OCI-M1 (cell line): ENCODE data around the gene GFOD2.

Experiments
- DNase-seq: peaks from one replicate; lab custom pipeline; 2025; lab: John Stamatoyannopoulos, UW

Gene GFOD2

GRCh38 chr16:67657751-67658518, 61.2 kb downstream of the GFOD2 start:
- no peak for DNase-seq

- DNase-seq: no peak
Measured at GRCh38 chr16:67657017-67657608, 62.0 kb downstream of the GFOD2 start.

- no peak for DNase-seq
Measured at GRCh38 chr16:67656344-67657016, 62.6 kb downstream of the GFOD2 start.

GRCh38 chr16:67655363-67655762, 63.8 kb downstream of the GFOD2 start:
- DNase-seq: no peak

GRCh38 chr16:67654403-67654911, 64.7 kb downstream of the GFOD2 start:
- DNase-seq: no peak

GRCh38 chr16:67653789-67654402, 65.2 kb downstream of the GFOD2 start:
- no peak for DNase-seq

GRCh38 chr16:67653128-67653788, 65.9 kb downstream of the GFOD2 start:
- no peak for DNase-seq

GRCh38 chr16:67652578-67653127, 66.5 kb downstream of the GFOD2 start:
- DNase-seq: no peak

GRCh38 chr16:67651847-67652246, 67.3 kb downstream of the GFOD2 start:
- DNase-seq: no peak

- DNase-seq: no peak
Measured at GRCh38 chr16:67651039-67651438, 68.1 kb downstream of the GFOD2 start.

GRCh38 chr16:67650023-67650422, 69.1 kb downstream of the GFOD2 start:
- no peak for DNase-seq

- no peak for DNase-seq
Measured at GRCh38 chr16:67649494-67649931, 69.6 kb downstream of the GFOD2 start.

- no peak for DNase-seq
Measured at GRCh38 chr16:67648764-67649407, 70.2 kb downstream of the GFOD2 start.

GRCh38 chr16:67648088-67648763, 70.9 kb downstream of the GFOD2 start:
- DNase-seq: no peak

GRCh38 chr16:67647681-67648080, 71.4 kb downstream of the GFOD2 start:
- DNase-seq: no peak

- no peak for DNase-seq
Measured at GRCh38 chr16:67647111-67647651, 71.9 kb downstream of the GFOD2 start.

- no peak for DNase-seq
Measured at GRCh38 chr16:67645397-67646121, 73.6 kb downstream of the GFOD2 start.

- DNase-seq: no peak
Measured at GRCh38 chr16:67644038-67644437, 75.1 kb downstream of the GFOD2 start.
